Measurements from ENCODE around the gene TUBGCP3.

The TUBGCP3 gene

DNA sequence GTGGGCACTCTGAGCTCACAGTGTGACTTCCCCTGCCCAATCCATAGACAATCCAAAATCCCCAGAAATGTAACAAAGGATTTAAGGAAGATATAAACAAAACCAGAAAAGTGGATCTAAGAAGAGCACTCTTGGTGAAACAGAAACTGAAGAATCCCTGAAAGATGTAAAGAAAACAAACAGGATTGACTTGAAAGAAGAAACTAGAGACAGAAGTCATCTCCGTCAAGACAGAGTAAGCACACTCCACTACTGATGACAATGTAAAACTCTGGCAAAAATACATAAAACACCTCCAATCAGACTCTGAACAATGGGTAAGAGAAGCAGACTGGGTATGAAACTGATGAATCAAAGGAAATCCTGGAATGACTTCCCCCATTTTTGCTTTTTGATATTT, 13.5 kb downstream of the TUBGCP3 start:
- no peak overlapping the region for H3K4me3 ChIP-seq (ENCODE audit: low read depth, low read length)
- TF ChIP-seq, protein P1, sequence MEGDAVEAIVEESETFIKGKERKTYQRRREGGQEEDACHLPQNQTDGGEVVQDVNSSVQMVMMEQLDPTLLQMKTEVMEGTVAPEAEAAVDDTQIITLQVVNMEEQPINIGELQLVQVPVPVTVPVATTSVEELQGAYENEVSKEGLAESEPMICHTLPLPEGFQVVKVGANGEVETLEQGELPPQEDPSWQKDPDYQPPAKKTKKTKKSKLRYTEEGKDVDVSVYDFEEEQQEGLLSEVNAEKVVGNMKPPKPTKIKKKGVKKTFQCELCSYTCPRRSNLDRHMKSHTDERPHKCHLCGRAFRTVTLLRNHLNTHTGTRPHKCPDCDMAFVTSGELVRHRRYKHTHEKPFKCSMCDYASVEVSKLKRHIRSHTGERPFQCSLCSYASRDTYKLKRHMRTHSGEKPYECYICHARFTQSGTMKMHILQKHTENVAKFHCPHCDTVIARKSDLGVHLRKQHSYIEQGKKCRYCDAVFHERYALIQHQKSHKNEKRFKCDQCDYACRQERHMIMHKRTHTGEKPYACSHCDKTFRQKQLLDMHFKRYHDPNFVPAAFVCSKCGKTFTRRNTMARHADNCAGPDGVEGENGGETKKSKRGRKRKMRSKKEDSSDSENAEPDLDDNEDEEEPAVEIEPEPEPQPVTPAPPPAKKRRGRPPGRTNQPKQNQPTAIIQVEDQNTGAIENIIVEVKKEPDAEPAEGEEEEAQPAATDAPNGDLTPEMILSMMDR (IDR thresholded peaks at IDR 0.05; ENCODE audit: low read depth, low read length), result no peak
- no peak for DNase-seq (ENCODE audit: low read depth, low spot score)
- in situ Hi-C loops (cut with HindIII; ENCODE audit: low sequenced_read_pairs), result no loop called here

DNA sequence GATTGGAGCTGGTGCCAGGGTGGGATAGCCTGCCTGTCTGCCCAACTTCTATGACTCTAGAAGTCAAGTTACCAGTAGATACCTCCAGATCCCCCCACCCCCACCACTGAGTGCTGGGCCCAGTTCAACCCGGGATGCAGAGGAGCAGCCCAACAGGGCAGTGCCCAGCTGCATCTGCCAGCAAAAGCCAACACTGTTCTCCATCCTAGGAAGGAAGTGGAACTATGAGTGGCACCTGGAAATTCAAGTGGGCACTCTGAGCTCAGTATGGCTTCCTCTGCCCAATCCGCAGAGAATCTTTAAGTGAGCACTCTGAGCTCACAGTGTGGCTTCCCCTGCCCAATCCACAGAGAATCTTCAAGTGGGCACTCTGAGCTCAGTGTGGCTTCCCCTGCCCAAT, 14.2 kb downstream of the TUBGCP3 start:
- in situ Hi-C loops (cut with HindIII; ENCODE audit: low sequenced_read_pairs), result no loop called here
- no peak for DNase-seq (ENCODE audit: low read depth, low spot score)
- TF ChIP-seq, protein P1 (IDR thresholded peaks at IDR 0.05; ENCODE audit: low read depth, low read length), result no peak
- H3K4me3 ChIP-seq (ENCODE audit: low read depth, low read length), result no peak overlapping the region

DNA sequence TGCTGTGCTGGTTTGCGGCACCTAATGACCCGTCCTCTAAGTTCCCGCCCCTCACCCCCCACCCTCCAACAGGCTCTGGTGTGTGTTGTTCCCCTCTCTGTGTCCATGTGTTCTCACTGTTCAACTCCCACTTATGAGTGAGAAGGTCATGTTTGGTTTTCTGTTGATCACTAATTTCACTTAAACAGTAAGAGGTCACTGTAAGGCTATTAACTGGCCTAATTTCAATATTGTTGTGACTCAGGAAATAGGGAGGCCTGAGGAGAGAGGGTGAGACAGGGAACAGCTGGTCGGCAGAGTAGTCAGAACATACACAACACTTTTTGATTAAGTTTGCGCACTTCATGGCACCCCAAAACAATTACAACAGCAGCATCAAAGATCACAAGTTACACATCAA, 15.6 kb downstream of the TUBGCP3 start:
- H3K4me3 ChIP-seq (ENCODE audit: low read depth, low read length), result no peak overlapping the region
- DNase-seq (ENCODE audit: low read depth, low spot score), result no peak
- TF ChIP-seq, protein P1 (IDR thresholded peaks at IDR 0.05; ENCODE audit: low read depth, low read length), result no peak
- in situ Hi-C loops (cut with HindIII; ENCODE audit: low sequenced_read_pairs), result no loop called here

DNA sequence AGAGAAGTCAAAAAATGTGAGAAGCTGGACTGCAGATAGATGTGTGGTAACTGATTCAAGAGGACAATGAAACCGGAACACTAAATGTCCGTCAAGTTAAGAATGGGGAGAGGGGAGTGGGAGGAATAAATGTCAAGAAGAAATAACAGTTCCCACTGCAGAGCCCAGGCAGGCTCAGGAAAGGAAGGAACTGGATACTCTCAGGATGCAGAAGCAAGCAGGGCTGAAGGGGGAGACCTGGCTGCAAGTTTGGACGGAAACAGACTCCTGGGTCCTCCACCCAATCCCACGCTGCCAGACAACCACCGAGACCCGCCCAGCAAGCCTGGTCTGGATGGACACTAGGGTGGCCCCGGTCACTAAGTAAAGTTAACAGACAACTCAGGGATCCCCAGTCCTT, 18.1 kb downstream of the TUBGCP3 start:
- DNase-seq (ENCODE audit: low read depth, low spot score), result no peak
- no peak overlapping the region for H3K4me3 ChIP-seq (ENCODE audit: low read depth, low read length)
- in situ Hi-C loops (cut with HindIII; ENCODE audit: low sequenced_read_pairs), result no loop called here
- TF ChIP-seq, protein P1 (IDR thresholded peaks at IDR 0.05; ENCODE audit: low read depth, low read length), result no peak

DNA sequence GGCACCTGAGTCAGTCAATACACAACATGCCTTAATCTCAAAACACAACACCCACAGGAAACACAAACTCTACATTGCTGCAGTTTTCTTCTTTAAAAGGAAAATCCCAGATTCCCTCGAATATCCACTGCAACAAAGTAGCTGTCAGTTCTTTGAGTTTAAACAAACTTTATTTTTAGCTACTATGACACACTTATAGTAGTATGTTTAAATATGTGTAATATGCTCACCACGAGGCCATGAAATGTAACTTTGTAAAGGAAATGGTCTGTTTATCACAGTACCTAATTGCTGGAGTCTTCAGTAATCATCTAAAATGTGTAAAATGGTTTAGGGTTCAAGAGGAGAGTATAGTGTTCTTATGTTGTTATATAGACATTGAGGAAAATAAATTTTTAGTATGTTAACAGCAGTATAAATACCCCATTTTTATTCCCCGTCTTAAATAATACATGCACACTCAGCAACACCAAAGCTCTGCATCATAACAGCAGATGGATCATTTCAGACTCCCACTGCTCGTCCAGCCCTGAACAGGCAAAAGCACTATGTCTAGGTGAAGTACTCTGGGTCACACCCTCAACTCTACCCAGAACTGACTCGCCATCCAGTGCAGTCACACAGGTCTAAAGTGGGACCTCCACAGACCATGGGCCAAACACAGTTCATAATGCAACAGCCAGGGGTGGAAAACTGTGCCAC, 20.6 kb downstream of the TUBGCP3 start:
- H3K4me3 ChIP-seq (ENCODE audit: low read depth, low read length), result no peak overlapping the region
- in situ Hi-C loops (cut with HindIII; ENCODE audit: low sequenced_read_pairs), result no loop called here
- no peak for DNase-seq (ENCODE audit: low read depth, low spot score)
- TF ChIP-seq, protein P1 (IDR thresholded peaks at IDR 0.05; ENCODE audit: low read depth, low read length), result no peak

DNA sequence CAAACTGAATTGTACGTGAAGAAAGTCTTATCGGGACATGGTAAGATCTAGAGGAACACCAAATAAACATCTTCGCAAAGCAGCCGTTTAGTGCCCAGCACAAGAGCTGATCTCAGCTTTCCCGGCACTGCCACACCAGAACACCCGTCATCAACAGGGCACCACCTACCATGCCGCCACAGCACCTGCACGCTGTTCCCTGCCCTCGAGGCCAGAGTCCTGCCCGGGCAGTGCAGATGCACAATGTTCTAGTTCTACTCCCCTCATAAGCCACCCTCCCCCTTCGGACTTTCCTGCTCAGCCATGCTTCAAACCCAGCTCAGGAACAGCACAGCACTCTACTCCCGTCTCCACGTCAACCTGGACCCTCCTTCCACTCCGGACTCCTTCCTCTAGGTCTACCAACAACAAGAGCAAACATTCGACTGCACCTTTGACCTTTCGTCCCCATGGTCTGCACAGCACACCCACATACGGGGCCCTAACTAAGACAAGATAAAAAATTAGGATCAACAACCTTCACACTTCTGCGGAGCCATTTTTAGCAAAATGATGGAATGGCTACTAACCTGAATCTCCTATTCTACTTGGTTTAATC, 25.1 kb downstream of the TUBGCP3 start:
- H3K4me3 ChIP-seq (ENCODE audit: low read depth, low read length), result no peak overlapping the region
- in situ Hi-C loops (cut with HindIII; ENCODE audit: low sequenced_read_pairs), result no loop called here
- no peak for DNase-seq (ENCODE audit: low read depth, low spot score)
- TF ChIP-seq, protein P1 (IDR thresholded peaks at IDR 0.05; ENCODE audit: low read depth, low read length), result no peak
